IMR-90 (cell line): Measurements from ENCODE around the gene CYCS.

Source experiments
- CEBPB ChIP-seq: IDR thresholded peaks from 2 replicates; pipeline ENCODE4 v1.6.1; 2012; ENCODE audit warnings: low read depth, low read length, improper control_type of control experiment
- CTCF ChIP-seq: conservative IDR thresholded peaks from 2 replicates; pipeline ENCODE4 v1.5.1; 2012; ENCODE audit warnings: mild to moderate bottlenecking, low read depth, low read length, improper control_type of control experiment
- MAFK ChIP-seq: IDR thresholded peaks from 2 replicates; pipeline ENCODE4 v1.6.1; 2012; ENCODE audit warnings: low read depth, low read length, improper control_type of control experiment
- POLR2A ChIP-seq: IDR thresholded peaks from 2 replicates; pipeline ENCODE4 v1.6.1; 2012; ENCODE audit warnings: mild to moderate bottlenecking, low read depth, low read length

GRCh38 chr7:25121599-25121998 lies 3.5 kb downstream of the CYCS start:
- no peak for TF ChIP-seq CTCF
- TF ChIP-seq POLR2A = no peak; the same call in 1 of the 2 replicates
- TF ChIP-seq CEBPB = no peak
- no peak for TF ChIP-seq MAFK
